HepG2 (cell line): Measurements from ENCODE around the gene PITHD1. TPM values are rescaled to one million over a fixed set of nuclear protein-coding genes. Genes with fewer than 3 reads are reported as not detected.
A peak's percentile ranks its signal among the peaks of the same experiment; 100 is the strongest.

Experiments used
- CREB3 ChIP-seq: sonication (generic); formaldehyde crosslinking; IDR thresholded peaks from 2 replicates; pipeline ENCODE4 v1.5.0; 2020; ENCODE audit warnings: missing genetic modification reagents
- E2F5 ChIP-seq: sonication (generic); formaldehyde crosslinking; conservative IDR thresholded peaks from 2 replicates; pipeline ENCODE4 v1.4.0; 2020; ENCODE audit warnings: missing genetic modification reagents
- ETV6 ChIP-seq: sonication (generic); formaldehyde crosslinking; conservative IDR thresholded peaks from 2 replicates; pipeline ENCODE4 v1.4.0; 2020; ENCODE audit warnings: missing genetic modification reagents
- HIVEP1 ChIP-seq: sonication (generic); formaldehyde crosslinking; IDR thresholded peaks from 2 replicates; pipeline ENCODE4 v1.4.0; 2020; ENCODE audit warnings: mild to moderate bottlenecking, missing genetic modification reagents
- HOXD1 ChIP-seq: sonication (generic); formaldehyde crosslinking; IDR thresholded peaks from 2 replicates; pipeline ENCODE4 v1.5.0; 2020; ENCODE audit warnings: missing genetic modification reagents
- KLF12 ChIP-seq: sonication (generic); formaldehyde crosslinking; IDR thresholded peaks from 2 replicates; pipeline ENCODE4 v1.4.0; 2020; ENCODE audit warnings: missing genetic modification reagents, borderline replicate concordance
- MTA1 ChIP-seq: sonication (generic); formaldehyde crosslinking; IDR thresholded peaks from 2 replicates; pipeline ENCODE4 v1.4.0; 2020; ENCODE audit warnings: missing genetic modification reagents, mild to moderate bottlenecking, borderline replicate concordance
- POLR2AphosphoS2 ChIP-seq: IDR thresholded peaks from 2 replicates; pipeline ENCODE4 v1.6.1; 2011; ENCODE audit warnings: low read depth, low read length, improper control_type of control experiment
- SOX6 ChIP-seq, 2 experiments: fragments of 450-650 bp in 1 of 2; sonication (generic) in 1 of 2; formaldehyde crosslinking in 1 of 2; IDR thresholded peaks; 2 replicates each; pipeline versions ENCODE4 v1.4.0 to v1.6.1; 2017 to 2020; ENCODE audit warnings: antibody characterized with exemption in 1 of 2, mild to moderate bottlenecking in 1 of 2, missing genetic modification reagents in 1 of 2
- SRSF1 ChIP-seq: fragments of 200-400 bp; formaldehyde crosslinking; optimal IDR thresholded peaks from 2 replicates; pipeline ENCODE3; 2017; ENCODE audit warnings: mild to moderate bottlenecking, low read depth, low read length, moderate library complexity
- STAG1 ChIP-seq: sonication (generic); formaldehyde crosslinking; IDR thresholded peaks from 2 replicates; pipeline ENCODE4 v1.4.0; 2020; ENCODE audit warnings: missing genetic modification reagents
- TMF1 ChIP-seq: sonication (generic); formaldehyde crosslinking; IDR thresholded peaks from 2 replicates; pipeline ENCODE4 v1.8.1; 2022; ENCODE audit warnings: low read depth, missing genetic modification reagents
- U2AF1 ChIP-seq: fragments of 200-400 bp; formaldehyde crosslinking; optimal IDR thresholded peaks from 2 replicates; pipeline ENCODE3; 2017; ENCODE audit warnings: mild to moderate bottlenecking, low read depth, low read length
- YEATS4 ChIP-seq: sonication (generic); formaldehyde crosslinking; IDR thresholded peaks from 2 replicates; pipeline ENCODE4 v1.4.0; 2020; ENCODE audit warnings: missing genetic modification reagents, borderline replicate concordance
- ZFYVE20 ChIP-seq: sonication (generic); formaldehyde crosslinking; IDR thresholded peaks from 2 replicates; pipeline ENCODE4 v1.8.0; 2023; ENCODE audit warnings: low read depth, mild to moderate bottlenecking, moderate library complexity, missing genetic modification reagents, borderline replicate concordance
- ZNF24 ChIP-seq: fragments of 450-650 bp; IDR thresholded peaks from 2 replicates; pipeline ENCODE4 v1.6.1; 2017; ENCODE audit warnings: antibody characterized with exemption, mild to moderate bottlenecking
- ZNF276 ChIP-seq: sonication (generic); formaldehyde crosslinking; IDR thresholded peaks from 2 replicates; pipeline ENCODE4 v1.4.0; 2020; ENCODE audit warnings: mild to moderate bottlenecking, low read depth, missing genetic modification reagents
- ZNF333 ChIP-seq: sonication (generic); formaldehyde crosslinking; IDR thresholded peaks from 2 replicates; pipeline ENCODE4 v1.4.0; 2020; ENCODE audit warnings: mild to moderate bottlenecking, missing genetic modification reagents, borderline replicate concordance
- ZNF362 ChIP-seq: sonication (generic); formaldehyde crosslinking; IDR thresholded peaks from 2 replicates; pipeline ENCODE4 v1.4.0; 2020; ENCODE audit warnings: missing genetic modification reagents, mild to moderate bottlenecking, borderline replicate concordance
- ZNF430 ChIP-seq: sonication (generic); formaldehyde crosslinking; IDR thresholded peaks from 2 replicates; pipeline ENCODE4 v1.9.0; 2021; ENCODE audit warnings: mild to moderate bottlenecking, missing genetic modification reagents
- ZNF546 ChIP-seq: sonication (generic); formaldehyde crosslinking; conservative IDR thresholded peaks from 2 replicates; pipeline ENCODE4 v1.8.1; 2023; ENCODE audit warnings: mild to moderate bottlenecking, missing genetic modification reagents
- ZNF550 ChIP-seq: sonication (generic); formaldehyde crosslinking; IDR thresholded peaks from 2 replicates; pipeline ENCODE4 v1.4.0; 2020; ENCODE audit warnings: mild to moderate bottlenecking, missing genetic modification reagents, borderline replicate concordance
- ZNF75D ChIP-seq: sonication (generic); formaldehyde crosslinking; IDR thresholded peaks from 2 replicates; pipeline ENCODE4 v1.8.1; 2023; ENCODE audit warnings: missing genetic modification reagents, mild to moderate bottlenecking, borderline replicate concordance
- ZNF790 ChIP-seq: sonication (generic); formaldehyde crosslinking; IDR thresholded peaks from 2 replicates; pipeline ENCODE4 v1.8.0; 2022; ENCODE audit warnings: missing genetic modification reagents, mild to moderate bottlenecking, borderline replicate concordance
- ZSCAN25 ChIP-seq: sonication (generic); formaldehyde crosslinking; IDR thresholded peaks from 2 replicates; pipeline ENCODE4 v1.8.0; 2022; ENCODE audit warnings: mild to moderate bottlenecking, missing genetic modification reagents
- polyA plus RNA-seq, 8 experiments: library from polyadenylated mRNA; depleted of rRNA in 3 of 8; stranded (reverse) in 7 of 8; unstranded in 1 of 8; fragments of >200 nt; fragmentation: Illumina TruSeq in 4 of 8; extraction: Trizol in 4 of 8; gene quantifications; 2 replicates each; pipeline versions ENCODE4 v1.2.1 to v1.2.3, GENCODE V29; 2011 to 2016; ENCODE audit warnings: low read depth in 4 of 8, missing spikeins in 1 of 8, mixed read lengths in 1 of 8; ENCODE audit not compliant: insufficient read depth in 1 of 8
- total RNA-seq, 5 experiments: library from RNA; depleted of rRNA; stranded (reverse); fragments of >200 nt; fragmentation: Illumina TruSeq; extraction: Trizol; gene quantifications; 2 replicates each; pipeline ENCODE4 v1.2.3, GENCODE V29; 2016; ENCODE audit warnings: low read depth in 1 of 5

PITHD1 gene
- total and polyA plus RNA-seq, 2 of the 13 experiments (the other 11 are each of a cell fraction or from before 2014, with no cell fraction given) = 28.0 to 37.3 TPM

- no peak for TF ChIP-seq ZNF362 (CRISPR knock-in tag)
- TF ChIP-seq ZNF790 = peak; percentile 16; the same call in 1 of the 2 replicates
- TF ChIP-seq TMF1 (CRISPR knock-in tag) = peak; percentile 85
- no peak for TF ChIP-seq SRSF1
- no peak for TF ChIP-seq ZNF24
- no peak; the same call in 1 of the 2 replicates for TF ChIP-seq ZNF333 (CRISPR knock-in tag)
- TF ChIP-seq STAG1 (CRISPR knock-in tag) = peak; percentile 21; the same call in 1 of the 2 replicates
- no peak for TF ChIP-seq POLR2AphosphoS2
- peak; percentile 78; the same call in 1 of the 2 replicates for TF ChIP-seq CREB3 (CRISPR knock-in tag)
- peak; percentile 55; the same call in 1 of the 2 replicates for TF ChIP-seq YEATS4 (CRISPR knock-in tag)
- TF ChIP-seq ZNF430 (CRISPR knock-in tag) = peak; percentile 50; the same call in 1 of the 2 replicates
- no peak for TF ChIP-seq SOX6 (IDR thresholded peaks at IDR 0.05)
- peak; percentile 48 for TF ChIP-seq SOX6 (CRISPR knock-in tag; IDR thresholded peaks at IDR 0.05)
- TF ChIP-seq E2F5 (CRISPR knock-in tag) = 0 out of 2 replicates have a peak, but pooled peaks have one; percentile 34
- no peak for TF ChIP-seq ZNF550 (CRISPR knock-in tag)
- TF ChIP-seq ZNF546 (CRISPR knock-in tag) = peak; percentile 87; the same call in 1 of the 2 replicates
- TF ChIP-seq ZNF75D (CRISPR knock-in tag) = no peak
- TF ChIP-seq ZNF276 (CRISPR knock-in tag) = no peak
- peak; percentile 66; the same call in 1 of the 2 replicates for TF ChIP-seq KLF12
- no peak for TF ChIP-seq U2AF1
- peak; percentile 25; the same call in 1 of the 2 replicates for TF ChIP-seq HOXD1
- TF ChIP-seq HIVEP1 (CRISPR knock-in tag) = peak; percentile 32; the same call in 1 of the 2 replicates
- no peak for TF ChIP-seq ZSCAN25 (CRISPR knock-in tag)
- TF ChIP-seq ZFYVE20 (CRISPR knock-in tag) = peak; percentile 90; the same call in 1 of the 2 replicates
- no peak for TF ChIP-seq MTA1 (CRISPR knock-in tag)
- no peak for TF ChIP-seq ETV6 (CRISPR knock-in tag)
Measured at GRCh38 chr1:23777979-23778814, at the start of gene PITHD1 (continued).
